Duodenal mucosa (tissue), 2 donors: ENCODE results near the gene OGFOD3.
"Not testable (repeated sequence)": the region's sequence is repeated elsewhere in the genome, so short reads cannot be mapped to it uniquely, and the experiment has no call there.

Experiments
- H3K27ac ChIP-seq: one replicate; pipeline ENCODE4 v1.7.0; 2013; ENCODE audit warnings: low read depth, low read length
- H3K27me3 ChIP-seq, 2 donors: one replicate each; pipeline ENCODE4 v1.7.0; 2013; ENCODE audit warnings: low read length in 2 of 2, control low read depth in 1 of 2; ENCODE audit not compliant: insufficient read depth in 2 of 2, control insufficient read depth in 1 of 2
- H3K36me3 ChIP-seq, 2 donors: one replicate each; pipeline ENCODE4 v1.7.0; 2013; ENCODE audit warnings: low read length in 2 of 2, control low read depth in 1 of 2; ENCODE audit not compliant: insufficient read depth in 2 of 2, control insufficient read depth in 1 of 2
- H3K4me1 ChIP-seq, 2 donors: one replicate each; pipeline ENCODE4 v1.7.0; 2013; ENCODE audit warnings: low read length in 2 of 2, control low read depth in 1 of 2; ENCODE audit not compliant: insufficient read depth in 2 of 2, control insufficient read depth in 1 of 2
- H3K4me3 ChIP-seq, 2 donors: one replicate each; pipeline ENCODE4 v1.7.0; 2013; ENCODE audit warnings: low read length in 2 of 2, low read depth in 1 of 2
- H3K9ac ChIP-seq, 2 donors: one replicate each; pipeline ENCODE4 v1.7.0; 2013; ENCODE audit warnings: low read length in 2 of 2, low read depth in 1 of 2
- H3K9me3 ChIP-seq, 2 donors: one replicate each; pipeline ENCODE4 v1.7.0; 2013; ENCODE audit warnings: low read length in 2 of 2, control low read depth in 1 of 2; ENCODE audit not compliant: control insufficient read depth in 1 of 2

OGFOD3 gene

GRCh38 chr17:82458179-82458884 is 39.9 kb upstream of the OGFOD3 start, which contains the start of gene NARF:
TSS of gene NARF (plus strand) at chr17:82458741. CDS start at chr17:82458804, 63 bp downstream.
- peak within 1 kb of the TSS; percentile 100 for H3K27ac ChIP-seq
- peaks cover 9 to 25% of the 10 kb centered on the region in 2 donors for H3K36me3 ChIP-seq
- peak within 1 kb of the TSS; percentile 88 for H3K4me3 ChIP-seq
- peaks cover 13 to 15% of the 10 kb centered on the region in 2 donors for H3K4me1 ChIP-seq
- peak within 1 kb of the TSS; percentile 84 to 92 for H3K9ac ChIP-seq
- H3K9me3 ChIP-seq = no peaks in the 10 kb centered on the region
- no peaks in the 10 kb centered on the region for H3K27me3 ChIP-seq

- H3K9me3 ChIP-seq = no peaks in the 10 kb centered on the region
- no peaks in the 10 kb centered on the region for H3K27me3 ChIP-seq
- peak overlapping the region; percentile 53 to 92 for H3K9ac ChIP-seq
- H3K27ac ChIP-seq = peak overlapping the region; percentile 100
- H3K4me1 ChIP-seq = peaks cover 13 to 15% of the 10 kb centered on the region in 2 donors
- peaks cover 8 to 23% of the 10 kb centered on the region in 2 donors for H3K36me3 ChIP-seq
- peak overlapping the region; percentile 71 to 88 for H3K4me3 ChIP-seq
Measured at GRCh38 chr17:82457929-82458178, 39.5 kb upstream of the OGFOD3 start.

GRCh38 chr17:82457073-82457928 is 38.9 kb upstream of the OGFOD3 start:
- Histone ChIP-seq H3K27me3 (no peaks in the 10 kb centered on the region), H3K4me3 (peak overlapping the region; percentile 71 to 88), H3K9me3 (no peaks in the 10 kb centered on the region), H3K27ac (peak overlapping the region; percentile 100), H3K4me1 (peaks cover 13 to 15% of the 10 kb centered on the region in 2 donors), H3K9ac (peak overlapping the region; percentile 53 to 92), H3K36me3 (peaks cover 3 to 18% of the 10 kb centered on the region in 2 donors)

- not testable (repeated sequence) for H3K9ac ChIP-seq, H3K9me3 ChIP-seq, H3K27me3 ChIP-seq, H3K4me3 ChIP-seq, H3K27ac ChIP-seq, H3K36me3 ChIP-seq
- H3K4me1 ChIP-seq = peaks cover 17 to 31% of the 10 kb centered on the region in 2 donors
Measured at GRCh38 chr17:82453706-82454105, 35.3 kb upstream of the OGFOD3 start.

- not testable (repeated sequence) for H3K36me3 ChIP-seq, H3K4me3 ChIP-seq, H3K9ac ChIP-seq, H3K27me3 ChIP-seq, H3K27ac ChIP-seq, H3K9me3 ChIP-seq
- peaks cover 17 to 31% of the 10 kb centered on the region in 2 donors for H3K4me1 ChIP-seq
Measured at GRCh38 chr17:82453151-82453550, 34.8 kb upstream of the OGFOD3 start.

GRCh38 chr17:82452162-82452561 is 33.8 kb upstream of the OGFOD3 start:
- no peak overlapping the region for H3K4me3 ChIP-seq
- no peak overlapping the region for H3K27ac ChIP-seq
- H3K36me3 ChIP-seq = no peaks in the 10 kb centered on the region
- H3K9ac ChIP-seq = no peak overlapping the region
- H3K27me3 ChIP-seq = no peaks in the 10 kb centered on the region
- peaks cover 15 to 30% of the 10 kb centered on the region in 2 donors for H3K4me1 ChIP-seq
- H3K9me3 ChIP-seq = no peaks in the 10 kb centered on the region

- no peaks in the 10 kb centered on the region for H3K9me3 ChIP-seq
- H3K27me3 ChIP-seq = no peaks in the 10 kb centered on the region
- no peaks in the 10 kb centered on the region for H3K36me3 ChIP-seq
- H3K27ac ChIP-seq = peak within 1 kb of the TSS; percentile 86
- H3K4me1 ChIP-seq = peaks cover 15 to 29% of the 10 kb centered on the region in 2 donors
- peak within 1 kb of the TSS; percentile 89 to 93 for H3K4me3 ChIP-seq
- peak within 1 kb of the TSS; percentile 77 to 94 for H3K9ac ChIP-seq
Measured at GRCh38 chr17:82450357-82451106, 32.1 kb upstream of the OGFOD3 start, which contains the start of gene CYBC1. TSS of gene CYBC1 (minus strand) at chr17:82450752. CDS start at chr17:82449254, 1,498 bp downstream.

GRCh38 chr17:82449883-82450356 is 31.5 kb upstream of the OGFOD3 start:
- H3K27ac ChIP-seq = peak overlapping the region; percentile 86
- peak overlapping the region; percentile 89 to 93 for H3K4me3 ChIP-seq
- peak overlapping the region; percentile 77 to 94 for H3K9ac ChIP-seq
- H3K27me3 ChIP-seq = no peaks in the 10 kb centered on the region
- H3K36me3 ChIP-seq = peaks cover 0 to 4% of the 10 kb centered on the region in 2 donors
- H3K9me3 ChIP-seq = no peaks in the 10 kb centered on the region
- peaks cover 15 to 29% of the 10 kb centered on the region in 2 donors for H3K4me1 ChIP-seq

GRCh38 chr17:82449131-82449882 is 30.9 kb upstream of the OGFOD3 start:
- Histone ChIP-seq H3K9me3 (no peaks in the 10 kb centered on the region), H3K4me1 (peaks cover 15 to 29% of the 10 kb centered on the region in 2 donors), H3K36me3 (peaks cover 3 to 10% of the 10 kb centered on the region in 2 donors), H3K27me3 (no peaks in the 10 kb centered on the region), H3K4me3 (peak overlapping the region; percentile 89 to 93), H3K27ac (peak overlapping the region; percentile 86), H3K9ac (peak overlapping the region; percentile 77 to 94)
